ENCODE measurements around the gene TRIM5. TPM values are rescaled to one million over a fixed set of nuclear protein-coding genes. Genes with fewer than 3 reads are reported as not detected.

The TRIM5 gene
- total RNA-seq, 1 donor from 2014 or later, result 45.1 TPM

DNA sequence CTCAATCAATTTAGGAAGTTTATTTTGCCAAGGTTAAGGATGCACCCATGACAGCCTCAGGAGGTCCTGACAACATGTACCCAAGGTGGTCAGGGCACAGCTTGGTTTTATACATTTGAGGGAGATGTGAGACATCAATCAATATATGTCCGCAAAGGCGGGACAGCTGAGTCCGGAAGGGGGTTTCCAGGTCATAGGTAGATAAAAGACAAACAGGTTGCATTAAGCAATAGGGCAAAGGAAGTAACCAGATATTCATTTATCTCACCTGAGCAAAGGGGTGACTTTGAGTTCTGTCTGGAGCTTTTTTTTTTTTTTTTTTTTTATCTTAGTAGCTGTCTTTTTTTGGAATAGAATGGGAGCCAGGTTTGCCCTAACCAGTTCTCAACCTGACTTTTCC, 62.1 kb downstream of the TRIM5 start:
- intact Hi-C loops (cut with DNase I), result loop anchor here (5.0 kb wide), 1 partner anchor 59 kb away; no protein-coding TSS in a partner anchor
- DNase-seq (ENCODE audit: low spot score in 2 of 2), result no peak
- TF ChIP-seq, protein P1, sequence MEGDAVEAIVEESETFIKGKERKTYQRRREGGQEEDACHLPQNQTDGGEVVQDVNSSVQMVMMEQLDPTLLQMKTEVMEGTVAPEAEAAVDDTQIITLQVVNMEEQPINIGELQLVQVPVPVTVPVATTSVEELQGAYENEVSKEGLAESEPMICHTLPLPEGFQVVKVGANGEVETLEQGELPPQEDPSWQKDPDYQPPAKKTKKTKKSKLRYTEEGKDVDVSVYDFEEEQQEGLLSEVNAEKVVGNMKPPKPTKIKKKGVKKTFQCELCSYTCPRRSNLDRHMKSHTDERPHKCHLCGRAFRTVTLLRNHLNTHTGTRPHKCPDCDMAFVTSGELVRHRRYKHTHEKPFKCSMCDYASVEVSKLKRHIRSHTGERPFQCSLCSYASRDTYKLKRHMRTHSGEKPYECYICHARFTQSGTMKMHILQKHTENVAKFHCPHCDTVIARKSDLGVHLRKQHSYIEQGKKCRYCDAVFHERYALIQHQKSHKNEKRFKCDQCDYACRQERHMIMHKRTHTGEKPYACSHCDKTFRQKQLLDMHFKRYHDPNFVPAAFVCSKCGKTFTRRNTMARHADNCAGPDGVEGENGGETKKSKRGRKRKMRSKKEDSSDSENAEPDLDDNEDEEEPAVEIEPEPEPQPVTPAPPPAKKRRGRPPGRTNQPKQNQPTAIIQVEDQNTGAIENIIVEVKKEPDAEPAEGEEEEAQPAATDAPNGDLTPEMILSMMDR (IDR thresholded peaks at IDR 0.05), result no peak

DNA sequence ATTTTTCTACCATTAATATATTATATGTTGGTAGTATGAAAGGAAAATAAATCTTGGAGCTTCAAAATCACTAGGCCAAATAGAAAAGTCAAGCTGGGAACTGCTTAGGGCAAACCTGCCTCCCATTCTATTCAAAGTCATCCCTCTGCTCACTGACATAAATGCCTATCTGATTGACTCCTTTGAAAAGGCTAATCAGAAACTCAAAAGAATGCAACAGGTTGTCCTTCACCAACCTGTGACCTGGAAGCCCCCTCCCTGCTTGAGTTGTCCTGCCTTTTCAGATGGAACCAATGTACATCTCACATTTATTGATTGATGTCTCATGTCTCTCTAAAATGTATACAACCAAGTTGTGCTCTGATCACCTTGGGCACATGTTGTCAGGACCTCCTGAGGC, 63.3 kb downstream of the TRIM5 start:
- Histone ChIP-seq H3K9me3 (no peaks in the 10 kb centered on the region), H3K4me3 (no peak overlapping the region), H3K36me3 (no peaks in the 10 kb centered on the region), H3K27ac (peak overlapping the region; percentile 31 to 60), H3K4me1 (peaks cover 0 to 24% of the 10 kb centered on the region in 2 donors), H3K27me3 (no peaks in the 10 kb centered on the region)
- TF ChIP-seq, protein P1 (IDR thresholded peaks at IDR 0.05), result no peak
- no peak for DNase-seq (ENCODE audit: low spot score in 2 of 2)
- intact Hi-C loops (cut with DNase I), result loop anchor here (5.0 kb wide), 1 partner anchor 61 kb away; no protein-coding TSS in a partner anchor

More for the DNA sequence above, 62.1 kb downstream of the TRIM5 start:
- Histone ChIP-seq H3K9me3 (no peaks in the 10 kb centered on the region), H3K36me3 (no peaks in the 10 kb centered on the region), H3K27me3 (no peaks in the 10 kb centered on the region), H3K4me3 (no peak overlapping the region), H3K27ac (no peak overlapping the region), H3K4me1 (peaks cover 0 to 24% of the 10 kb centered on the region in 2 donors)

DNA sequence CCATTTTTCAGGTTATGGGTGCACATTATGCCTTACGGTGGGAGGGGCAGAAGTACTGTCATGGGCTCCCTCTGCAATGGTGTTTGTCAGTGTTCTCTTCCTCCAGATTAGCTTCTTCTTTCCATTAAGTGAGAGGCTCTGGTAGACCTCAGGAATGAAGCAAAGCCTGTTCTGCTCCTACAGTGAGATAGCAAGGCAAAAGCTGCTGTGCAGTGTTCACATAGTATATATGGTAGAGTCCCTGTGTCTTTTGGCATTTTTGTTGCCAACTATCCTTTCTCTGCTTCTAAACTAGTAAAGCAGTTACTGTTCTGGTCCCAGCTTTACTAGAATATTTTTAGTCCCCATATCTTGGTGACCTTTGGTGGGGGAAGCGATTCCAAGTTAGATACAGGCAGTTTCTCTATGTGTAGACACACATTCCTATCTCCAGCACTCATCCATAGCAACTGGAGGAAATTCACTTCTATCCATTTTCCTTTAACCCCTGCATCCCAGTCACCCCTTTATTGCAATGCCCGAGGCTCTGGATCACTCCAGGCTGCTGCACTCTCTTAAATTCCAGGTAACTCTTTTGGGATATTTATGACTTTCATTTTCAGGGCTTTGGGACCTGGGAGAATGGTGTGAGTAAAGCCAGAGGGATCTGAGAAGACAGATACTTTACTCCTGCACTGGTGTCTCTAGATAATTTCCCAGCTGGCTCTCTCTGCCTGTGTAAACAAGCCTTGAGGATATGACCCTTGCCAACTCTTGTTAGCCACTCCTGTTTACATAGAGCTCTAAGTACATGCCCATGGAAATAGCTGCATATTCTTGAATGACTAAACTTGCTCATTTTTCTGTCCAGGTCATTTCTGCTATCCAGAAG, 64.0 kb downstream of the TRIM5 start:
- H3K9me3 ChIP-seq, result no peaks in the 10 kb centered on the region
- peak overlapping the region; percentile 33 to 60 for H3K27ac ChIP-seq
- no peak for DNase-seq (ENCODE audit: low spot score in 2 of 2)
- no peaks in the 10 kb centered on the region for H3K36me3 ChIP-seq
- H3K27me3 ChIP-seq, result no peaks in the 10 kb centered on the region
- H3K4me3 ChIP-seq, result peak overlapping the region in 1 of 2 donors; percentile 3
- TF ChIP-seq, protein P1 (IDR thresholded peaks at IDR 0.05), result no peak
- H3K4me1 ChIP-seq, result peaks cover 0 to 19% of the 10 kb centered on the region in 2 donors
- intact Hi-C loops (cut with DNase I), result loop anchor here (5.0 kb wide), 1 partner anchor 61 kb away; no protein-coding TSS in a partner anchor

DNA sequence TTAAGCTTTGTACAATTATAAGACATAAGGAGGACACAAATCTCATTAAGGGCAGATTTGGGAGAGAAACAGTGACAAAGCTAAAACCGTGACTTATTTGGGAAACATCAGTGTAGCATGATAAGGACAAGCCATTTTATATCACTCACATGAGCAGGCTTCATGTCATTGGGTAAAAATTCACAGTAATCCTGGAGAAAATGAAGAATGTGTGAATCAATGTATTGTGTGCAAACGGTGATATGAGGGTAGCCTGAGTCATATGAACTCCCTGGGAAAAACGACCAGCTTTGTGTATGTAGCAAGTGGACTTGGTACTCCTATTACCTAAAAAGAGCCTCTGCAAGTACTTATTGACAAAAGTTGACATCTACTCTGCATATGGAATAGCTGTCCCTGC, 66.1 kb downstream of the TRIM5 start:
- DNase-seq (ENCODE audit: low spot score in 2 of 2), result no peak
- intact Hi-C loops (cut with DNase I), result no loop called here
- no peaks in the 10 kb centered on the region for H3K27me3 ChIP-seq

More for the DNA sequence above, 66.1 kb downstream of the TRIM5 start:
- Histone ChIP-seq H3K4me1 (peaks cover 0 to 10% of the 10 kb centered on the region in 2 donors), H3K36me3 (no peaks in the 10 kb centered on the region), H3K9me3 (no peaks in the 10 kb centered on the region), H3K4me3 (no peak overlapping the region), H3K27ac (no peak overlapping the region)
- TF ChIP-seq, protein P1 (IDR thresholded peaks at IDR 0.05), result no peak

Other genes starting within 250 kb of the TRIM5 start
- gene OR51I1, start 243.6 kb downstream of the TRIM5 start, total RNA-seq, result not detected
- gene OR51I2, start 235.8 kb downstream of the TRIM5 start, total RNA-seq, result not detected
- gene OR52D1, start 196.4 kb downstream of the TRIM5 start, total RNA-seq, result not detected
- gene UBQLN3, start 175.1 kb downstream of the TRIM5 start, total RNA-seq, result not detected
- not detected for gene UBQLNL, start 168.4 kb downstream of the TRIM5 start, total RNA-seq
- gene OR52H1, start 136.5 kb downstream of the TRIM5 start, total RNA-seq, result not detected
- gene OR52B6, start 104.2 kb downstream of the TRIM5 start, total RNA-seq, result not detected
- gene TRIM6, start 88.4 kb downstream of the TRIM5 start, total RNA-seq, result 0.64 TPM
- gene TRIM34, start 60.1 kb downstream of the TRIM5 start, total RNA-seq, result not detected
- gene TRIM22, start 4.7 kb upstream of the TRIM5 start, total RNA-seq, result 32.5 TPM
- gene OR56B1, start 51.4 kb upstream of the TRIM5 start, total RNA-seq, result not detected
- not detected for gene OR52N4, start 69.2 kb upstream of the TRIM5 start, total RNA-seq
- not detected for gene OR52N5, start 98.3 kb upstream of the TRIM5 start, total RNA-seq
- not detected for gene OR52N1, start 106.2 kb upstream of the TRIM5 start, total RNA-seq
- not detected for gene OR52N2, start 123.8 kb upstream of the TRIM5 start, total RNA-seq
- gene OR52E6, start 156.8 kb upstream of the TRIM5 start, total RNA-seq, result not detected
- not detected for gene OR52E8, start 172.6 kb upstream of the TRIM5 start, total RNA-seq
- not detected for gene OR52E4, start 195.6 kb upstream of the TRIM5 start, total RNA-seq
- gene OR52E5, start 208.1 kb upstream of the TRIM5 start, total RNA-seq, result not detected